Measurements from ENCODE around the gene ANTXR2.
"Not testable (repeated sequence)": the region's sequence is repeated elsewhere in the genome, so short reads cannot be mapped to it uniquely, and the experiment has no call there.

Gene ANTXR2

GRCh38 chr4:80072744-80073472 lies at the start of gene ANTXR2:
Gene ANTXR2 (minus strand): TSS chr4:80073229. CDS start chr4:80072560, 669 bp downstream.
- no peak for TF ChIP-seq ZNF274 (IDR thresholded peaks at IDR 0.05; ENCODE audit: low read depth, low read length)
- H3K4me3 ChIP-seq (ENCODE audit: low read length): peak within 1 kb of the TSS; percentile 85

DNA sequence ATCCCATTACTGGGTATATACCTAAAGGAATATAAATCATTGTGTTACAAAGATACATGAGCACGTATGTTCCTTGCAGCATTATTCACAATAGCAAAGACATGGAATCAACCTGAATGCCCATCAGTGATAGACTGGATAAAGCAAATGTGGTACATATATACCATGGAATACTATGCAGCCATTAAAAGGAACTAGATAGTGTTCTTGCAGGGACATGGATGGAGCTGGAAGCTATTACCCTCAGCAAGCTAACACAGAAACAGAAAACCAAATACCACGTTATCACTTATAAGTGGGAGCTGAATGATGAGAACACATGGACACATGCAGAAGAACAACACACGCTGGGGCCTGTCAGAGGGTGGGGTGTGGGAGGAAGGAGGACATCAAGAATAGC lies 48.8 kb upstream of the ANTXR2 start:
- H3K4me3 ChIP-seq (ENCODE audit: low read length): not testable (repeated sequence)

DNA sequence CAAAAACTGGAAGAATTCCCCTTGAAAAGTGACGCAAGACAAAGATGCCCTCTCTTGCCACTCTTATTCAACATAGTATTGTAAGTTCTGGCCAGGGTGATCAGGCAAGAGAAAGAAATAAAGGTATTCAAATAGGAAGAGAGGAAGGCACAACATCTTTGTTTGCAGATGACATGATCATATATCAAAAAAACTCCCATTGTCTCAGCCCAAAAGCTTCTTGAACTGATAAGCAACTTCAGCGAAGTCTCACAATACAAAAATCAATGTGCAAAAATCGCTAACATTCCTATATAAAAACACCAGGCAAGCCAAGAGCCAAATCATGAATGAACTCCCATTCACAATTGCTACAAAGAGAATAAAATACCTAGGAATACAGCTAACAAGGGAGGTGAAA lies 46.6 kb upstream of the ANTXR2 start:
- H3K4me3 ChIP-seq (ENCODE audit: low read length): not testable (repeated sequence)

DNA sequence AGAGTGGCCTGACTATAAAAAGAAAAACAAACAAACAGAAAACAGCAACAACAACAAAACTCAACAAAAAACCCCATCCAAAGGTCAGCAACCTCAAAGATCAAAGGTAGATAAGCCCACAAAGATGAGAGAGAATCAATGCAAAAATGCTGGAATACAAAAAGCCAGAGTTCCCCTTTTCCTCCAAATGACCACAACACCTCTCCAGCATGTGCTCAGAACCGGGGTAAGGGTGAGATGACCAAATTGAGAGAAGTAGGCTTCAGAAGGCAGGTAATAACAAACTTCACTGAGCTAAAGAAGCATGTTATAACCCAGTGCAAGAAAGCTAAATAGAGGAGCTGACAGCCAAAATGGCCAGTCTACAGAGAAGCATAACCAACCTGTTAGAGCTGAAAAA lies 43.5 kb upstream of the ANTXR2 start:
- H3K4me3 ChIP-seq (ENCODE audit: low read length): no peak overlapping the region
- TF ChIP-seq ZNF274 (IDR thresholded peaks at IDR 0.05; ENCODE audit: low read depth, low read length): no peak

DNA sequence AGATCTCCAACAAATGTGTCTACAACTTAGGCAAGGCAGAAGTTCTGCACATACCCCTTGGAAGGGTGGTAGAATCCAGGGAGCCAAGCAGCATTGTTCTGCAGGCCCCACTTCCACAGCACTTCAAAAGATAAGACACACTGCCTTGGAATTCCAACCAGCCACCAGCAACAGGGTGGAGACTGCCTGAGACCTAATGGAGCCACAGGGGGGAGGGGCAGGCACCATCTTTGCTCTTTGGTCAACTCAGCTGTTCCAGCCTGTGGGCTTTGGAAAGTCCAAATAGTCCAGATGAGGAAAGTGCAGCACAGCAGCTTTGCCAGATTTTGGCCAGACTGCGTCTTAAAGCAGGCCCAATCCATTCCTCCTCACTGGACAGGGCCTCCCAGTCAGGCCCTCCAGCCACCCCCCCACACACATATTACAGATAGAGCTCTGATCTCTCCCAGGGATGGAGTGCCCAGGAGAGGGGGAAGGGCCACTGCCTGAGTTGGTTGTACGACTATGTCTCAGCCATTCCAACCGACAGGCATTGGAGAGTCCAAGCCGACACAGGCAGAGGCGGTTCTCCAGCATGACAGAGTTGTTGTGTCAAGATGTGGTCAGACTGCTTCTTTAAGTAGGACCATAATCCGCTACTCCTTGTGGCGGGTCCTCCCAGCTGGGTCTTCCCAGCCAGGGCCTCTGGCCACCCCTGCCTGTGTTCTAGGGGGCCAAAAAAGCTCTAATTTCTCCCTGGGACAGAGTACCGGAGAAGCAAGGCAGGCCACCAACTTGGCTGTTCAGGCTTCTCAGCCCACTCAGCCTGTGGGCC lies 42.5 kb upstream of the ANTXR2 start:
- H3K4me3 ChIP-seq (ENCODE audit: low read length): no peak overlapping the region
- TF ChIP-seq ZNF274 (IDR thresholded peaks at IDR 0.05; ENCODE audit: low read depth, low read length): no peak

DNA sequence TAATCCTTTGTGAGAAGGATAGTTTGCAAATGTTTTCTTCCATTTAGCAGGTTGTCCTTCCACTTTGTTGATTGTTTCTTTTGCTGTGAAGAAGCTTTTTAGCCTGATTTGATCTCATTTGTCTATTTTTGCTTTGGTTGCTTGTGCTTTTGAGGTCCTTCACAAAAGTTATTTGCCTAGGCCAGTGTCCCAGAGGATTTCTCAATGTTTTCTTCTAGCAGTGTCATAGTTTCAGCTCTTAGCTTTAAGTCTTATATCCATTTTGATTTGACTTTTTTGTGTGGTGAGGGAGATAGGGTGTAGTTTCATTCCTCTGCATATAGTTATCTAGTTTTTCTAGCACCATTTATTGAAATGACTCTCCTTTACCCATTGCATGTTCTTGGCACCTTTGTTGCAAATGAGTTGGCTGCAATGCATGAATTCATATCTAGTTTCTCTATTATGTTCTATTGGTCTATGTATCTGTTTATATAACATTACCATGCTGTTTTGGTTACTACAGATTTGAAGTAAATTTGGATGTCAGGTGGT lies 41.8 kb upstream of the ANTXR2 start:
- H3K4me3 ChIP-seq (ENCODE audit: low read length): no peak overlapping the region
- TF ChIP-seq ZNF274 (IDR thresholded peaks at IDR 0.05; ENCODE audit: low read depth, low read length): no peak

DNA sequence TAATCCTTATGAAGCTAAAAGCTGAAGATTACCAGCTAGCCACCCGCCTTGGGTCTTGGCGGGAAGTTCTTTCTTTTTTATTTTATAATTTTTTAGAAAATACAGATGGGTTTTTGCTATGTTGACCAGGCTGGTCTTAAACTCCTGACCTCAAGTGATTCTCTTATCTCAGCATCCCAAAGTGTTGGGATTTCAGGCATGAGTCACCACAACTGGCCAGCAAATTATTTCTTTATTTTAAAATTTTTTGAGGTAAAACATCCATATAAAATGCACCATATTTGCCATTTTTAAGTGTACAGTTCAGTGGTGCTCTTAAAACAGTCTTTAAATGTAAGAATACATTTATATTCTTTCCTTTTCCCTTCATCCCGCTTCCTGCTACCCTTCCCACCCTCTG lies 40.6 kb upstream of the ANTXR2 start:
- TF ChIP-seq ZNF274 (IDR thresholded peaks at IDR 0.05; ENCODE audit: low read depth, low read length): no peak
- no peak overlapping the region for H3K4me3 ChIP-seq (ENCODE audit: low read length)

- TF ChIP-seq ZNF274 (IDR thresholded peaks at IDR 0.05; ENCODE audit: low read depth, low read length): no peak
- H3K4me3 ChIP-seq (ENCODE audit: low read length): no peak overlapping the region
Measured at GRCh38 chr4:80112236-80112635, 39.2 kb upstream of the ANTXR2 start.

DNA sequence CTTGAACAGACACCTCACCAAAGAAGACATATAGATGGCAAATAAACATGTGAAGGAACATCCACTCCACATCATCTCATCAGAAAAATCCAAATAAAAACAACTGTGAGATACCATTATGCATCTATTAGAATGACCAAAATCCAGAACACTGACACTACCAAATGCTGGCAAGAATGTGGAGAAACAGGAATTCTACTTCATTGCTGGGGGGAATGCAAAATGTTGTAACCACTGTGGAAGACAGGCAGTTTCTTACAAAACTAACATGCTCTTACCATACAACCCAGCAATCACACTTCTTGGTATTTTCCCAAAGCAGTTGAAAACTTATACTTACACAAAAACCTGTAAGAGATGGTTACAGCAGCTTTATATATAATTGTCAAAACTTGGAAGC lies 38.2 kb upstream of the ANTXR2 start:
- TF ChIP-seq ZNF274 (IDR thresholded peaks at IDR 0.05; ENCODE audit: low read depth, low read length): no peak
- no peak overlapping the region for H3K4me3 ChIP-seq (ENCODE audit: low read length)

- no peak for TF ChIP-seq ZNF274 (IDR thresholded peaks at IDR 0.05; ENCODE audit: low read depth, low read length)
- no peak overlapping the region for H3K4me3 ChIP-seq (ENCODE audit: low read length)
Measured at GRCh38 chr4:80107374-80107773, 34.3 kb upstream of the ANTXR2 start.

DNA sequence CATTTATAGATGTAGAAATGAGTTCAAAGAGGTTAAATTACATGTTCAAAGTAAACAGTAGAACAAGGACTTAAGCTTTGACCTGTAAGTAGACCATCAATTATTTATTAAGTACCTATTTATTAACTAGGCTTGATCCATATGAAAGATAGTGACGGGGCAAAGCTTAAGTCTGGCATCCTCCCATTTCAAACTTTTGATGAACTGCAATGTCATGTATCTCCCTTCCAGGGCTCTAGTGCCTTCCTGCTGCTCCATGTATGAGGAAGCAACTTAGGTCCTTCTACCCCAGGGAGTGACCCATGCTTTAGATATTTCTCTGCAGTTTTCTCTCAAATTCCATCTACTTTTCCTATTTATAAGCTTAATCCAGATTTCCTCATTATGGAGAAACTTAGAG lies 31.9 kb upstream of the ANTXR2 start:
- no peak for TF ChIP-seq ZNF274 (IDR thresholded peaks at IDR 0.05; ENCODE audit: low read depth, low read length)
- no peak overlapping the region for H3K4me3 ChIP-seq (ENCODE audit: low read length)

DNA sequence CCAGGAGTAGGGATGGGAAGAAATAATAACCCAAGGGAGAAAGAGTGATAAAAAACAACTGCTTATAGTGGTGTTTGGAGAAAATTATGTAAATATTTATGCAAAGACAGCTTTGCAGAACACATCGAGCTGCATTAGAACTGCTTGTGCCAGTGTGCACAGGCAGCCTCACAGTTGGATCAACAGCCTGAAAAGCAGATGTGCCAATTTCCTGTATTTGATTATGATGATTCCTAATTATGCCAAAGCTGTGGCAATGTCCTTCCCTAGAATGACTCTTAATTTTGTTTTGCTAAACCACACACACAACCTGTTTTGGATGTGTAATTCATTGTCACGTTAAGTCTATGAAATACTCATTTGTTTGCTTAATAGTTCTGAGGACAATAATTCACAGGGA lies 30.6 kb upstream of the ANTXR2 start:
- TF ChIP-seq ZNF274 (IDR thresholded peaks at IDR 0.05; ENCODE audit: low read depth, low read length): no peak
- H3K4me3 ChIP-seq (ENCODE audit: low read length): no peak overlapping the region

DNA sequence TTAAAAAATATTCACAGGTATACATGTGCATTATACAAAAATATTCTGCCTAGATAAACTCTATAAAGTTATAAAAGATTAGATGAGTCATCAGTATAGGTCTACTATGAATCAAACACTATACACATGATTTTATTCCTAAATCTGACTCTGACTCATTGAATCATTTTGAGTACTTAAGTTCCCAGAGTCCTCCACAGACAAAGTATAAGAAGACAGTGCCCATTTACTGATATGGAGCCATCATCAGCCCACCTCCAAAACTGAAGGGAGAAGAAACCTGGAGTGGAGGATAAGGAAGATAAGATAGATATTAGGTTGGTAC lies 28.7 kb upstream of the ANTXR2 start:
- TF ChIP-seq ZNF274 (IDR thresholded peaks at IDR 0.05; ENCODE audit: low read depth, low read length): no peak

DNA sequence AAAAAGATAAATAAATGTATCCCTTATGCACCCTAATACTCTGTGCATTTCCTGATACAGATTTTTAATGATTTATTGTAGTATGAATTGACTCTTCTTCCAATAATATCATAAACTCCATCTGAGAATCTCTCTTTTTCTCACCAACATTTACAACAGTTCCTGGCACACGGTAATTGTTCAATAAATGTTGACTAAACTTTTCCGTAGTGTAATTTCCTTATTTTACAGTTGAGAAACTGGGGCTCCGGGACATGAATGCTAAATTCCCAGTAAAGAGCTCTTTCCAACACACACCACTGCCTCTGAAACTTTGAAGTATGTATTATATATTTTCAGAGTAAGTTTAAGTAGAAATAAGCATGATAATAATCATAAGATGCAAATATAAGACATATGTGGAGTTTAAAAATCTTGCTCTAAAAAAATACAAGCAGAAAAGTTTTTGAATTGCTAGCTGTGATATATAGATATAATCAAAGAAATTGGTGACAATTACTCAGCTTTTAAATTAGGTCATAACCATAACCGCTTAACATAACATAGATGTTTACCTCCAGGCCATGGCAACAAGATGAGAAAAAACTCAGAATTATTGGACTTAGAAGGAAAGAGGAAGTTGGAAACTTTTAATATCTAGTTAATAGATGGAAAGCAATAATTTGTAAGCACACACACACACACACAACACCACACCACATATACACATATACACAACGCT lies 28.2 kb upstream of the ANTXR2 start:
- H3K4me3 ChIP-seq (ENCODE audit: low read length): no peak overlapping the region
- TF ChIP-seq ZNF274 (IDR thresholded peaks at IDR 0.05; ENCODE audit: low read depth, low read length): no peak

More for the DNA sequence above, 28.7 kb upstream of the ANTXR2 start:
- H3K4me3 ChIP-seq (ENCODE audit: low read length): no peak overlapping the region

DNA sequence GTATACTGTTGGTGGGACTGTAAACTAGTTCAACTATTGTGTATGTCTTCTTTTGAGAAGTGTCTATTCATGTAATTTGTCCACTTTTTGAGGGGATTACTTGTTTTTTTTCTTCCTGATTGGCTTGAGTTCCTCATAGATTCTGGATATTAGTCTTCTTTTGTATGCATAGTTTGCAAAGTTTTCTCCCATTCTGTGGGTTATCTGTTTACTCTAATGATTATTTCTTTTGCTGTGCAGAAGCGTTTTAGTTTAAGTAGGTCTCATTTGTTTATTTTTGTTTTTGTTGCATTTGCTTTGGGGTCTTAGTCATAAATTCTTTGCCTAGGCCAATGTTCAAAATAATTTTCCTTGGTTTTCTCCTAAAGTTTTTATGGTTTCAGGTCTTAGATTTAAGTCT lies 26.6 kb upstream of the ANTXR2 start:
- no peak for TF ChIP-seq ZNF274 (IDR thresholded peaks at IDR 0.05; ENCODE audit: low read depth, low read length)
- H3K4me3 ChIP-seq (ENCODE audit: low read length): no peak overlapping the region

Measured in GM08714 (cell line).